GM23248 (cell line): ENCODE data around the gene AGFG2. TPM values are rescaled to one million over a fixed set of nuclear protein-coding genes. Genes with fewer than 3 reads are reported as not detected.

Experiments
- DNase-seq: peaks from one replicate; pipeline ENCODE4 v3.0.0-alpha.2; 2015
- H2AFZ ChIP-seq: fragments of 200-600 bp; sonication (generic); 2 replicates; pipeline ENCODE4 v1.6.1; 2016; ENCODE audit warnings: antibody characterized with exemption
- H3F3A ChIP-seq: fragments of 200-600 bp; sonication (generic); 2 replicates; pipeline ENCODE4 v1.6.1; 2016; ENCODE audit warnings: mild to moderate bottlenecking, antibody characterized with exemption, mixed run types; ENCODE audit not compliant: insufficient read depth
- H3K27ac ChIP-seq: fragments of 200-600 bp; sonication (generic); 2 replicates; pipeline ENCODE4 v1.5.1; 2016; ENCODE audit warnings: mild to moderate bottlenecking
- H3K27me3 ChIP-seq: fragments of 200-600 bp; sonication (generic); replicated peaks from 2 replicates; pipeline ENCODE4 v1.6.1; 2016; ENCODE audit warnings: mild to moderate bottlenecking; ENCODE audit not compliant: insufficient read depth
- H3K36me3 ChIP-seq: fragments of 200-600 bp; sonication (generic); 2 replicates; pipeline ENCODE4 v1.6.1; 2016; ENCODE audit warnings: low read depth, mild to moderate bottlenecking
- H3K4me1 ChIP-seq: fragments of 200-600 bp; sonication (generic); 2 replicates; pipeline ENCODE4 v1.6.1; 2016; ENCODE audit warnings: mild to moderate bottlenecking; ENCODE audit not compliant: insufficient read depth
- H3K4me2 ChIP-seq: fragments of 200-600 bp; sonication (generic); one replicate; pipeline ENCODE4 v1.6.1; 2016; ENCODE audit warnings: mild to moderate bottlenecking; ENCODE audit not compliant: unreplicated experiment
- H3K4me3 ChIP-seq: fragments of 200-600 bp; sonication (generic); 2 replicates; pipeline ENCODE4 v1.5.1; 2016; ENCODE audit warnings: mild to moderate bottlenecking
- H3K79me2 ChIP-seq: fragments of 200-600 bp; sonication (generic); 2 replicates; pipeline ENCODE4 v1.6.1; 2016; ENCODE audit warnings: mild to moderate bottlenecking; ENCODE audit not compliant: insufficient read depth
- H3K9ac ChIP-seq: fragments of 200-600 bp; sonication (generic); 2 replicates; pipeline ENCODE4 v1.6.1; 2016; ENCODE audit warnings: mild to moderate bottlenecking
- H3K9me2 ChIP-seq: fragments of 200-600 bp; sonication (generic); 2 replicates; pipeline ENCODE4 v1.6.1; 2016; ENCODE audit warnings: mixed run types, mild to moderate bottlenecking, moderate library complexity; ENCODE audit not compliant: insufficient read depth
- H3K9me3 ChIP-seq: fragments of 200-600 bp; sonication (generic); one replicate; pipeline ENCODE4 v1.6.1; 2017; ENCODE audit warnings: low read depth
- H4K20me1 ChIP-seq: fragments of 200-600 bp; sonication (generic); 2 replicates; pipeline ENCODE4 v1.6.0; 2016; ENCODE audit not compliant: insufficient read depth
- EZH2 ChIP-seq: fragments of 200-600 bp; sonication (generic); IDR thresholded peaks from 2 replicates; pipeline ENCODE4 v1.6.1; 2018; ENCODE audit warnings: antibody characterized with exemption, mild to moderate bottlenecking; ENCODE audit not compliant: insufficient read depth, poor library complexity, severe bottlenecking
- EZH2phosphoT487 ChIP-seq: fragments of 200-600 bp; sonication (generic); IDR thresholded peaks from 2 replicates; pipeline ENCODE4 v1.6.1; 2018; ENCODE audit warnings: antibody characterized with exemption, moderate library complexity, mild to moderate bottlenecking, low read depth; ENCODE audit not compliant: insufficient read depth
- WGBS, 2 experiments: methylation state at CpG; one replicate each; pipeline ENCODE4 v1.1.6; 2015 to 2017; ENCODE audit warnings: low lambda C conversion rate in 2 of 2, low coverage in 1 of 2; ENCODE audit errors: missing lambda C conversion rate in 2 of 2; 5-methylcytosine and 5-hydroxymethylcytosine counted together
- in situ Hi-C: fragments of 300-500 bp; cut with MboI; formaldehyde crosslinking; loops from 2 replicates; pipeline ENCODE4 v1.15.0; 2020
- polyA plus RNA-seq: library from polyadenylated mRNA; unstranded; fragments of >200 nt; fragmentation: Nextera tagmentation; extraction: Ambion mirVana; gene quantifications from 2 replicates; pipeline ENCODE4 v1.2.1, GENCODE V29; 2016
- total RNA-seq: library from RNA; depleted of rRNA; stranded (reverse); fragments of >200 nt; shearing (Covaris generic); gene quantifications from 2 replicates; pipeline ENCODE4 v1.2.3, GENCODE V29; 2014

The AGFG2 gene
- total and polyA plus RNA-seq, 2 experiments from 2014 or later: 4.8 to 6.5 TPM

DNA sequence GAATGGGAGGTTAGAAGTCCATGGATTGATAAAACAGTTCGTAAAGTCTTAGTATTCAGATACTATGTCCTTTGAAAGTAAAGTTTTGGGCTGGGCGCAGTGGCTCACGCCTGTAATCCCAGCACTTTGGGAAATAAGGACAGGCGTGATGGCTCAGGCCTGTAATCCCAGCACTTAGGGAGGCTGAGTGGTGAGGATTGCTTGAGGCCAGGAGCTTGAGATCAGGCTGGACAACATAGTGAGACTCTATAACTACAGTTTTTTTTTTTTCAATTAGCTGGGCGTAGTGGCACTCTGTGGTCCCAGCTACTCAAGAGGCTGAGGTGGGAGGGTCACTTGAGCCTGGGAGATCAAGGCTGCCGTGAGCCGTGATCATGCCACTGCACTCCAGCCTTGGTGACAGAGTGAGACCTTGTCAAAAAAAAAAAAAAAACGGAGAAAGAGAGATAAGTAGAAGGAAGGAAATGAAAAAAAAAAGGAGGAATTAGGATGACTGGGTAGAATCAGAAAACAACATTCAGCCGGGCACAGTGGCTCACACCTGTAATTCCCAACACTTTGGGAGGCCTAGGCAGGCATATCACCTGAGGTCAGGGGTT is 25.7 kb upstream of the AGFG2 start:
- WGBS, 2 experiments: 98 to 99% methylated on average over 9 of the region's 9 CpGs

GRCh38 chr7:100515072-100515532 is 23.9 kb upstream of the AGFG2 start:
- Histone ChIP-seq H3K4me3 (no peak overlapping the region), H3K36me3 (no peaks in the 10 kb centered on the region), H3K9me2 (no peaks in the 10 kb centered on the region), H4K20me1 (no peaks in the 10 kb centered on the region), H3K4me2 (peak overlapping the region; percentile 30), H3K9ac (no peak overlapping the region), H3K79me2 (no peaks in the 10 kb centered on the region), H3K27ac (peak overlapping the region; percentile 17; the same call in 1 of the 2 replicates), H3K27me3 (0 out of 2 replicates have a peak, but pooled peaks cover 6% of the 10 kb centered on the region), H3K4me1 (peaks cover 23% of the 10 kb centered on the region), H3F3A (peaks cover 22% of the 10 kb centered on the region), H3K9me3 (no peaks in the 10 kb centered on the region), H2AFZ (no peak overlapping the region)
- TF ChIP-seq EZH2 (no peak), EZH2phosphoT487 (no peak)
- WGBS, 2 experiments: 2 to 6% methylated on average over 2 of the region's 2 CpGs
- in situ Hi-C loops: no loop called here
- DNase-seq: peak; percentile 86

More for the DNA sequence above, 25.7 kb upstream of the AGFG2 start:
- Histone ChIP-seq H3F3A (peaks cover 22% of the 10 kb centered on the region), H3K27ac (no peak overlapping the region), H3K4me2 (no peak overlapping the region), H2AFZ (no peak overlapping the region), H3K79me2 (no peaks in the 10 kb centered on the region), H4K20me1 (no peaks in the 10 kb centered on the region), H3K4me1 (peaks cover 23% of the 10 kb centered on the region), H3K9me3 (no peaks in the 10 kb centered on the region), H3K4me3 (no peak overlapping the region), H3K9ac (no peak overlapping the region), H3K9me2 (no peaks in the 10 kb centered on the region), H3K27me3 (no peaks in the 10 kb centered on the region), H3K36me3 (no peaks in the 10 kb centered on the region)
- in situ Hi-C loops: no loop called here
- no peak for DNase-seq
- TF ChIP-seq EZH2 (no peak), EZH2phosphoT487 (no peak)

- no peak overlapping the region for H3K27ac ChIP-seq
- TF ChIP-seq EZH2 (no peak), EZH2phosphoT487 (peak; percentile 100)
- WGBS, 2 experiments: 7 to 10% methylated on average over 4 of the region's 4 CpGs
These were observed 22.7 kb upstream of the AGFG2 start for GRCh38 chr7:100516135-100516812.

GRCh38 chr7:100517305-100517704 is 21.7 kb upstream of the AGFG2 start:
- no peak overlapping the region for H2AFZ ChIP-seq
- peaks cover 23% of the 10 kb centered on the region for H3K4me1 ChIP-seq
- H3K4me2 ChIP-seq: no peak overlapping the region
- no peaks in the 10 kb centered on the region for H3K9me2 ChIP-seq
- DNase-seq: no peak
- no peaks in the 10 kb centered on the region for H3K79me2 ChIP-seq
- H3K9me3 ChIP-seq: no peaks in the 10 kb centered on the region
- 50 to 57% methylated on average over 2 of the region's 2 CpGs for WGBS, 2 experiments
- H3K27me3 ChIP-seq: peaks cover 17% of the 10 kb centered on the region; the same call in 1 of the 2 replicates
- no peak overlapping the region for H3K9ac ChIP-seq
- H4K20me1 ChIP-seq: no peaks in the 10 kb centered on the region
- no peaks in the 10 kb centered on the region for H3K36me3 ChIP-seq
- H3K27ac ChIP-seq: no peak overlapping the region
- TF ChIP-seq EZH2phosphoT487 (no peak), EZH2 (no peak)
- H3K4me3 ChIP-seq: no peak overlapping the region
- in situ Hi-C loops: no loop called here
- H3F3A ChIP-seq: peaks cover 22% of the 10 kb centered on the region

More at GRCh38 chr7:100516135-100516812, 22.7 kb upstream of the AGFG2 start:
- Histone ChIP-seq H3K4me1 (peaks cover 23% of the 10 kb centered on the region), H3F3A (peaks cover 22% of the 10 kb centered on the region), H2AFZ (no peak overlapping the region), H4K20me1 (no peaks in the 10 kb centered on the region), H3K36me3 (no peaks in the 10 kb centered on the region), H3K9me2 (no peaks in the 10 kb centered on the region), H3K9ac (no peak overlapping the region), H3K9me3 (no peaks in the 10 kb centered on the region), H3K4me2 (peak overlapping the region; percentile 30), H3K4me3 (no peak overlapping the region), H3K27me3 (peaks cover 12% of the 10 kb centered on the region; the same call in 1 of the 2 replicates), H3K79me2 (no peaks in the 10 kb centered on the region)
- peak; percentile 88 for DNase-seq
- in situ Hi-C loops: no loop called here
